ENCODE results near the gene MAP3K9.

- TF ChIP-seq JUND (IDR thresholded peaks at IDR 0.05; ENCODE audit: low read depth, low read length) (no peak), ZNF384 (IDR thresholded peaks at IDR 0.05; ENCODE audit: borderline replicate concordance, low read depth, low read length) (no peak), SIN3A (IDR thresholded peaks at IDR 0.05; ENCODE audit: low read depth, low read length) (no peak)
Measured at GRCh38 chr14:70724110-70724509, 85.2 kb downstream of the MAP3K9 start.
